Measurements from ENCODE around the gene SMPD1. TPM values are rescaled to one million over a fixed set of nuclear protein-coding genes. Genes with fewer than 3 reads are reported as not detected.

The SMPD1 gene
- polyA plus RNA-seq, 3 donors: 4.2 to 22.6 (median 4.9) TPM

- Mint-ChIP-seq H3K4me3 (no peak overlapping the region), H3K27ac (no peak overlapping the region), H3K4me1 (peaks cover under 1% of the 10 kb centered on the region), H3K36me3 (no peaks in the 10 kb centered on the region), H3K9me3 (no peaks in the 10 kb centered on the region), H3K27me3 (ENCODE audit: low read depth in 3 of 3) (peaks cover 0 to 2% (median 2%) of the 10 kb centered on the region in 3 donors)
- H3K4me1 ChIP-seq (ENCODE audit: control insufficient read depth in 1 of 2, insufficient read depth in 2 of 2, low read length in 2 of 2): peaks cover 14 to 21% of the 10 kb centered on the region in 2 donors
- H3K9me3 ChIP-seq (replicated peaks in 1 of 2; ENCODE audit: control insufficient read depth in 1 of 2, insufficient read depth in 1 of 2, low read length in 2 of 2): no peaks in the 10 kb centered on the region
- H2AFZ ChIP-seq (ENCODE audit: insufficient read depth, low read depth, low read length, poor library complexity, severe bottlenecking): peak overlapping the region; percentile 26
- H3K79me2 ChIP-seq (ENCODE audit: insufficient read depth, low read length): no peaks in the 10 kb centered on the region
- no peak for TF ChIP-seq CTCF (IDR thresholded peaks at IDR 0.05)
- H3K36me3 ChIP-seq (replicated peaks in 1 of 2; ENCODE audit: control insufficient read depth in 1 of 2, insufficient read depth in 2 of 2, low read length in 2 of 2): no peaks in the 10 kb centered on the region
- no peaks in the 10 kb centered on the region for H3K27me3 ChIP-seq (ENCODE audit: control insufficient read depth in 2 of 2, insufficient read depth in 2 of 2, low read length in 2 of 2)
- DNase-seq: peak; percentile 66 to 77 (median 72)
- H4K20me1 ChIP-seq (ENCODE audit: insufficient read depth, low read length): no peaks in the 10 kb centered on the region
- intact Hi-C loops (cut with micrococcal nuclease): no loop called here
- H3K4me2 ChIP-seq (replicated peaks; ENCODE audit: extremely low read depth, low read length, poor library complexity, severe bottlenecking): no peak overlapping the region
- H3K27ac ChIP-seq (ENCODE audit: low read depth in 1 of 2, low read length in 2 of 2): peak overlapping the region in 1 of 2 donors; percentile 17
- no peak overlapping the region for H3K9ac ChIP-seq (ENCODE audit: insufficient read depth, low read length, poor library complexity, severe bottlenecking)
- no peak overlapping the region for H3K4me3 ChIP-seq (replicated peaks in 1 of 3; ENCODE audit: low read depth in 2 of 3, low read length in 3 of 3)
- 27% methylated on average over 3 of the region's 3 CpGs for WGBS (ENCODE audit: insufficient coverage)
Measured at GRCh38 chr11:6437993-6438392, 47.7 kb downstream of the SMPD1 start.

DNA sequence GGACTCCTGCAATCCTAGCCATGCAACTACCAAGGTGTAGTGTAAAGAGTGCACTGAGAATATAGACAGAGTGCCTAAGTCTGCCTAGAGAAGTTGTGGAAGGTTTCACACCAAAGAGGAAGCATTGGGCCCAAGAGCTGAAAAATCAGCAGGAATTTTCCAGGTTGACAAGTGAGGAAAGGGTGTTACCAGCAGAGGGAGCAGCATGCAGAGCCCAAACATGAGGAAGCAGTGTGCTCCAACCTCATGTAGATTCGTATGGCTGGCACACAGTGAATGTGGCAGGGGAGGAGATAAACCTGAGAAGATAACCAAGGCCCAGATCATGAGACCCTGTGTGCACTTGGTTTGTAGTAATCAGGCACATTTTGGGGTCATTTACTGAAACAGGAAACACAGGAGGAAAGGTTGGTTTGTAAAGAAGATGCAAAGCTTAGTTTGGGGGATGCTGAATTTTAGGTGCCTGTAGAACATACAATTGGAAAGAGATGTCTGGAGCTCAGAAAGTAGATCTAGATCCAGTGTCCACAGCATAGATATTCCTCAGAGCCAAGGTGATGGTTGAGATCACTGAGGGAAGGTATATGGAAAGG is 48.8 kb downstream of the SMPD1 start:
- H3K4me2 ChIP-seq (replicated peaks; ENCODE audit: extremely low read depth, low read length, poor library complexity, severe bottlenecking): no peak overlapping the region
- no peaks in the 10 kb centered on the region for H3K36me3 ChIP-seq (replicated peaks in 1 of 2; ENCODE audit: control insufficient read depth in 1 of 2, insufficient read depth in 2 of 2, low read length in 2 of 2)
- Mint-ChIP-seq H3K36me3 (no peaks in the 10 kb centered on the region), H3K27ac (no peak overlapping the region), H3K27me3 (ENCODE audit: low read depth in 3 of 3) (peaks cover 0 to 2% (median 0%) of the 10 kb centered on the region in 3 donors), H3K4me1 (no peaks in the 10 kb centered on the region), H3K9me3 (no peaks in the 10 kb centered on the region), H3K4me3 (no peak overlapping the region)
- H4K20me1 ChIP-seq (ENCODE audit: insufficient read depth, low read length): no peaks in the 10 kb centered on the region
- peak; percentile 61 for TF ChIP-seq CTCF (IDR thresholded peaks at IDR 0.05)
- no peak overlapping the region for H3K4me3 ChIP-seq (replicated peaks in 1 of 3; ENCODE audit: low read depth in 2 of 3, low read length in 3 of 3)
- H3K27ac ChIP-seq (ENCODE audit: low read depth in 1 of 2, low read length in 2 of 2): no peak overlapping the region
- no peaks in the 10 kb centered on the region for H3K9me3 ChIP-seq (replicated peaks in 1 of 2; ENCODE audit: control insufficient read depth in 1 of 2, insufficient read depth in 1 of 2, low read length in 2 of 2)
- H3K79me2 ChIP-seq (ENCODE audit: insufficient read depth, low read length): no peaks in the 10 kb centered on the region
- no peak overlapping the region for H3K9ac ChIP-seq (ENCODE audit: insufficient read depth, low read length, poor library complexity, severe bottlenecking)
- intact Hi-C loops (cut with micrococcal nuclease): no loop called here
- peak; percentile 48 to 67 (median 63) for DNase-seq
- H3K27me3 ChIP-seq (ENCODE audit: control insufficient read depth in 2 of 2, insufficient read depth in 2 of 2, low read length in 2 of 2): no peaks in the 10 kb centered on the region
- peaks cover 14 to 21% of the 10 kb centered on the region in 2 donors for H3K4me1 ChIP-seq (ENCODE audit: control insufficient read depth in 1 of 2, insufficient read depth in 2 of 2, low read length in 2 of 2)
- no peak overlapping the region for H2AFZ ChIP-seq (ENCODE audit: insufficient read depth, low read depth, low read length, poor library complexity, severe bottlenecking)
- WGBS (ENCODE audit: insufficient coverage): 38% methylated on average over 1 of the region's 1 CpG

All from CD14-positive monocyte (primary cell).